LNCAP (cell line): ENCODE results near the gene PRKAR2B.

ENCODE experiments used
- TF ChIP-seq, protein P1 (sequence below): fragments of 450-650 bp; IDR thresholded peaks from 2 replicates; pipeline ENCODE4 v1.5.1; 2017; ENCODE audit warnings: mild to moderate bottlenecking

The PRKAR2B gene

GRCh38 chr7:107069457-107069856 lies 25.0 kb downstream of the PRKAR2B start:
- TF ChIP-seq, protein P1, sequence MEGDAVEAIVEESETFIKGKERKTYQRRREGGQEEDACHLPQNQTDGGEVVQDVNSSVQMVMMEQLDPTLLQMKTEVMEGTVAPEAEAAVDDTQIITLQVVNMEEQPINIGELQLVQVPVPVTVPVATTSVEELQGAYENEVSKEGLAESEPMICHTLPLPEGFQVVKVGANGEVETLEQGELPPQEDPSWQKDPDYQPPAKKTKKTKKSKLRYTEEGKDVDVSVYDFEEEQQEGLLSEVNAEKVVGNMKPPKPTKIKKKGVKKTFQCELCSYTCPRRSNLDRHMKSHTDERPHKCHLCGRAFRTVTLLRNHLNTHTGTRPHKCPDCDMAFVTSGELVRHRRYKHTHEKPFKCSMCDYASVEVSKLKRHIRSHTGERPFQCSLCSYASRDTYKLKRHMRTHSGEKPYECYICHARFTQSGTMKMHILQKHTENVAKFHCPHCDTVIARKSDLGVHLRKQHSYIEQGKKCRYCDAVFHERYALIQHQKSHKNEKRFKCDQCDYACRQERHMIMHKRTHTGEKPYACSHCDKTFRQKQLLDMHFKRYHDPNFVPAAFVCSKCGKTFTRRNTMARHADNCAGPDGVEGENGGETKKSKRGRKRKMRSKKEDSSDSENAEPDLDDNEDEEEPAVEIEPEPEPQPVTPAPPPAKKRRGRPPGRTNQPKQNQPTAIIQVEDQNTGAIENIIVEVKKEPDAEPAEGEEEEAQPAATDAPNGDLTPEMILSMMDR, result no peak

DNA sequence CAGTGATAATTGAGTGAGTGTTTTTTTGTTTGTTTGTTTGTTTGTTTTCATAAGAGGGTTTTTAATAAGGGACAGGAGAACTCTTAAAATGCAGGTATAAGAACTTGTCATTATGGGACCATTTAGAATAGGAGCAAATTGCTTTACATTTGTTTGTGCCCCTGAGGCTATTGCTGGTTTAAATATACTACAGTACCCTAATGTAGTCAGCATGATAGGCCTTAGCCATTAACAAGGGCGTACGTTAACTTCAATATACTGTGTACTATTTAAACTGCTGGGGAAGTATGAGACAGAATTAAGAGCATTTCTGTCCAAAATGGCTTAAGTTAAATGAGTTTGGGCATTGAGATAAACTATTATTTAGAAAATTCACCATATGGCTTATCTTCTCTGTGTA lies 26.2 kb downstream of the PRKAR2B start:
- TF ChIP-seq, protein P1, result no peak

GRCh38 chr7:107071129-107071528 lies 26.6 kb downstream of the PRKAR2B start:
- TF ChIP-seq, protein P1, result no peak

DNA sequence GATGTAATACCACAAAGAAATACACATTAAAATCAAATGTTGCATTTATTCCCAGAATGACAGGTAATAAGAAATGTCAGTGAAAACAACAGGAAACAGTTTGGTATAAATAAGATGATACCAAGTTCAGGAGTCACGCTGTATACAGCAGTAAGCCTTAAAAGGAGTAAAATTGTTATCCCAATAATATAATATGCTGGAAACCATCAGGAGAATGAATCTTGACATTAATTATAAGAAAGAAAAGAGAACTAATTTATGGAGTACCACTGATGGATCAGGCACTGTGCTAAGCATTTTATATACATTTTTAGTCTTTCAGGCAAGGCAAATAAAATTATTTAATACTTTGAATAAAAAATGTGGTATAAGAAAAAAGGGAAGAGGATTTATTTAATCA lies 27.6 kb downstream of the PRKAR2B start:
- TF ChIP-seq, protein P1, result no peak

- TF ChIP-seq, protein P1, result no peak
These were observed 31.5 kb downstream of the PRKAR2B start for GRCh38 chr7:107075863-107076574.

GRCh38 chr7:107076781-107077698 lies 32.5 kb downstream of the PRKAR2B start:
- TF ChIP-seq, protein P1, result no peak

GRCh38 chr7:107077699-107078516 lies 33.4 kb downstream of the PRKAR2B start:
- TF ChIP-seq, protein P1, result no peak
